ENCODE measurements around the gene CBFA2T3. TPM values are rescaled to one million over a fixed set of nuclear protein-coding genes. Genes with fewer than 3 reads are reported as not detected.

The CBFA2T3 gene
- total RNA-seq, 1 donor from 2014 or later = 10.1 TPM

DNA sequence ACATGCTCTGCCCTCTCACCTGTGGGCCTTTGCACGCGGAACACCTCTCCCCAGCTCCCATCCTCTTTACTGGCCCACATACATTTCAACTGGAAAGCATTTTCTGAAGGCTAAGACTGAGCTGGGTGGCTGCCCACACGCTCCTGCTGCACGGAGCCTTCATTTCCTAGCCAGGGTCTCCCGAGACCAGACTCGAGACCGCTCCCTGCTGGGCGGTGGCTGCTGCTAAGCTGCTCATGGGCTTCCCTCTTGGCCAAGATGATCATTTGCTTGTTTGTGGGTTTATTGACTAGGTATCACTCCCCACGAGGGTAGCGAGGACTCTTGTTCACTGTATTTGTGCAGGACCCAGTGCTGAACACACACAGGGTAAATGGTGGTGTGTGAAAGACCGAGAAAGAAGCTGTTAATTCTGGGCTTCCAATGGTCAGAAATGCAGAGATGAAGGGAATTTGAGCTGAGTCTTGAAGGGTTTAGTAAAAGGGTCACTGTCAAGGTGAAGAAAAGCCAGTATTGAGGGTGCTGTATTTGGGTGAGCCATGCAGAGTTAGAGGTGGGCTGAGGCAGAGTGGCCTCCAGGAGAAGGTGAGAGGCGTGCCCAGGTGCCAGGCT lies 119.2 kb downstream of the CBFA2T3 start:
- H3K9me3 Mint-ChIP-seq = no peaks in the 10 kb centered on the region
- H3K27ac Mint-ChIP-seq = peak overlapping the region; percentile 99
- H3K36me3 Mint-ChIP-seq = peaks cover 11% of the 10 kb centered on the region
- DNase-seq (ENCODE audit: low spot score in 2 of 2, unreplicated experiment in 2 of 2) = peak; percentile 62 to 79
- H3K4me1 Mint-ChIP-seq = peaks cover 14% of the 10 kb centered on the region
- peak overlapping the region; percentile 89 for H3K4me3 Mint-ChIP-seq
- TF ChIP-seq, protein P1, sequence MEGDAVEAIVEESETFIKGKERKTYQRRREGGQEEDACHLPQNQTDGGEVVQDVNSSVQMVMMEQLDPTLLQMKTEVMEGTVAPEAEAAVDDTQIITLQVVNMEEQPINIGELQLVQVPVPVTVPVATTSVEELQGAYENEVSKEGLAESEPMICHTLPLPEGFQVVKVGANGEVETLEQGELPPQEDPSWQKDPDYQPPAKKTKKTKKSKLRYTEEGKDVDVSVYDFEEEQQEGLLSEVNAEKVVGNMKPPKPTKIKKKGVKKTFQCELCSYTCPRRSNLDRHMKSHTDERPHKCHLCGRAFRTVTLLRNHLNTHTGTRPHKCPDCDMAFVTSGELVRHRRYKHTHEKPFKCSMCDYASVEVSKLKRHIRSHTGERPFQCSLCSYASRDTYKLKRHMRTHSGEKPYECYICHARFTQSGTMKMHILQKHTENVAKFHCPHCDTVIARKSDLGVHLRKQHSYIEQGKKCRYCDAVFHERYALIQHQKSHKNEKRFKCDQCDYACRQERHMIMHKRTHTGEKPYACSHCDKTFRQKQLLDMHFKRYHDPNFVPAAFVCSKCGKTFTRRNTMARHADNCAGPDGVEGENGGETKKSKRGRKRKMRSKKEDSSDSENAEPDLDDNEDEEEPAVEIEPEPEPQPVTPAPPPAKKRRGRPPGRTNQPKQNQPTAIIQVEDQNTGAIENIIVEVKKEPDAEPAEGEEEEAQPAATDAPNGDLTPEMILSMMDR (IDR thresholded peaks at IDR 0.05; ENCODE audit: unreplicated experiment) = peak; percentile 36
- H3K27me3 Mint-ChIP-seq (ENCODE audit: low read depth) = no peaks in the 10 kb centered on the region

DNA sequence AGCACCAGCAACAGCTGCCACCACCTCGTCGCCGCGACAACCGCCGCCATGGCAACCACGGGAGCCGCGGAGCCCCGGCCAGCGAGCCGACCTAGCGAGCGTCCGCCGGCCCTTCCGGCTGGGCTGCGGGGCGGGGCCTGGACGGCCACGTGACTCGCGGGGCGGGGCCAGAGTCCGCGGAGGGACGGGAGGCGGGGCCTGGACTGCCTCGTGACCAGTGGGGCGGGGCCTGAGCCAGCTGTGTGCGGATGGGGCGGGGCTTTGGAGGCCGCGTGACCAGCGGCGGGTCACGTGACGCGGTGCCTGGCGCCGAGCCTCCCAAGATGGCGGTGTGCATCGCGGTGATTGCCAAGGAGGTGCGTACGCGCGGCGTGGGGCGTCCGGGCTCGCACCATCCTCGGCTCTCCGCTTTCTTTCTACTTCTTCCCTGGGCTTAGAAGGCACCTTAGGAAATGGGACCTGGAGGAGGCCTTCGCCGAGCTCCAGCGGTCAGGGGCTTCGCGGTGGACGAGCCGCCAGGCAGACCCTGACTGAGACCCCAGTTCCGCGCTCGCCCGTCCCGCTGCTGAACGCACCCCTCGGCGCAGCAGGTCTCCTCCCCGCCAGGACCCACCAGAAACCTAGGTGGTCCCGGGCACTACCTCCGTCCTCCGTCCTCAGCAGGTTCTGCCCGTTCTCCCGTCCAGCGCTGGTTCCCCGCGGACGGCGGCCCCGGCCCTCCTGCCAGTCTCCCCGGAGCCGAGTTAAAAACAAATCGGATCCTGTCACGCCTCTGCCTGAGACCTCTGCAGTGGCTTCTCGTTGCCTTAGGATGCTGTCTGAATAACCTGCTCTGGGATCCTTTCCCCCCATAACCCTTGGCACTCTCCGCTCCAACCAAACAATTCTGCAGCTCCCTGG lies 119.9 kb downstream of the CBFA2T3 start, which contains the start of the genes GALNS and TRAPPC2L:
TSS of gene GALNS (minus strand) at position 120 of the 900 bp plus-strand sequence. CDS start at position 50, 70 bp downstream.
TSS of gene TRAPPC2L (plus strand) at position 300 of the 900 bp plus-strand sequence. CDS start at position 324, 24 bp downstream.
- Mint-ChIP-seq H3K36me3 (peaks cover 7% of the 10 kb centered on the region), H3K4me1 (peaks cover 14% of the 10 kb centered on the region), H3K27me3 (ENCODE audit: low read depth) (no peaks in the 10 kb centered on the region), H3K4me3 (peak within 1 kb of the TSS; percentile 89), H3K27ac (peak within 1 kb of the TSS; percentile 99), H3K9me3 (no peaks in the 10 kb centered on the region)
- peak; percentile 100 for DNase-seq (ENCODE audit: low spot score in 2 of 2, unreplicated experiment in 2 of 2)
- TF ChIP-seq, protein P1 (IDR thresholded peaks at IDR 0.05; ENCODE audit: unreplicated experiment) = no peak

DNA sequence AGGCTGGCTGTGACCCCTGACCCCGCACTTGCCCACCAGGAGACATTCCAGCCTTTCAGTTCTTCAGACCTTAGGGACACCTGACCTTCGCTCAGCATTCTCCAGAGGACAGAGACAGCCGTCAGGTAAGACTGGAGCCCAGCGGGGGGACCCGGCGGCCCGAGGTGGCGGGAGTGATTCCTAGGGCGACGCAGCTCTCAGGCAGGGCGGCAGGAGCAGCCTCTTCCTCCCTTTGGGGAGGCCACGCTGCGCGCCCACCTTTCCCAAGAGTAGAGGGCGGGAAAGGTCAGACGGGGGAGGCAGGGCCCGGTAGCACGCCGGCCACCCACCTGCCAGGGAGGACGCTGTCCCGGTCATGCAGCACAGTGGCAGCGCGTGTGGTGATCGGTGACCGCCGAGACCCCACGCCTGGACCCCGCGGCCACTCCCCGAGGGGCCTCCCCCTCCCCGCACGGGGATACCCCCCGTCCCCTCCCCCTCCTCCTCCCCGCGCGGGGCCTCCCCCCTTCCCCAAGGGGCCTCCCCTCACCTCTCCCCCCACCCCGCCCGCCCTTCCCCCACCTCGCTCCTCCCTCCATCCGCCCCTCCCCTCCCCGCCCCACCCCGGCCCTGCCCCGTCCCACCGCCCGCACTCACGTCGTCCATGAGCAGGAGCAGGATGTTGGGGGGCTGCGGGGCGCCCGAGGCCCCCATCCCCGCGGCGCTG lies 120.7 kb downstream of the CBFA2T3 start:
- Mint-ChIP-seq H3K27me3 (ENCODE audit: low read depth) (no peaks in the 10 kb centered on the region), H3K9me3 (no peaks in the 10 kb centered on the region), H3K4me3 (peak overlapping the region; percentile 89), H3K4me1 (peaks cover 14% of the 10 kb centered on the region), H3K27ac (no peak overlapping the region), H3K36me3 (peaks cover 8% of the 10 kb centered on the region)
- TF ChIP-seq, protein P1 (IDR thresholded peaks at IDR 0.05; ENCODE audit: unreplicated experiment) = no peak
- no peak for DNase-seq (ENCODE audit: low spot score in 2 of 2, unreplicated experiment in 2 of 2)

DNA sequence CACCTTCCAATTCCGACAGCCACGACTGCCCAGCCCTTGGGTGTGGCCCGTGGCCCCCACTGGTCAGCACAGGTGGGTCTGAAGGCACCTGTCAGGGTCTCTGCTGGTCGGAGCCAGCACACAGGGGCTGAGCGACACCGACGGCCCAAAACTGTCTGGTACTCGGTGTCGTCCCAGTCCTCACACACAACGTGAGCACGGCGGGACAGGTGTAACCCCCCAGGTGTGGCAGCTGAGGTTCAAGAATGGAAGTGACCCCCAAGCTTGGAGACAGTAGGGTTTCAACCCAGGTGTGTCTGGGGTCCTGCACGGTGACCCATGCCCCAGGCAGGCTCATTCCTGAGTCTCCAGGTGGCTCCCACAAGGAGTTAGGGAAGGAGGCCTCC lies 121.3 kb downstream of the CBFA2T3 start:
- Mint-ChIP-seq H3K27ac (no peak overlapping the region), H3K36me3 (peaks cover 4% of the 10 kb centered on the region)
- TF ChIP-seq, protein P1 (IDR thresholded peaks at IDR 0.05; ENCODE audit: unreplicated experiment) = no peak

DNA sequence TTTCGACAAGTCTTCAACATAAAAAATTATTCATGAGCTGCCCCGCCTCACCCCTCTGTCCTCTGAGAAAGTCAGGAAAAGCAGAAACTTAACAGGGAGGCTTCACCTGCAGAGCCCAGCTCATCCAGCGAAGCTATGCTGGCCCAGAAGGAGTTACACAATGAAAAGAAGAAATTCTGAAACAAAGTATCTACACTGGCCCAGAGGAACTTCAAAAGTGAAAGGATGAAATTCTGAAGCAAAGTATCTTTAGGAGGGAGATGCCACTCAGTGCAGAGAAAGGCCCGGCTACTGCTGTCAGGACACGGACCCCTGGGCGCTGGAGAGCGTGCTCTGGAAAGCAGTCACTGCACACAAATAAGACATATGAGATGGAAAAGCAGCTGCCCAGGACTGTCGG lies 121.8 kb downstream of the CBFA2T3 start:
- TF ChIP-seq, protein P1 (IDR thresholded peaks at IDR 0.05; ENCODE audit: unreplicated experiment) = no peak
- DNase-seq (ENCODE audit: low spot score in 2 of 2, unreplicated experiment in 2 of 2) = no peak
- Mint-ChIP-seq H3K27ac (no peak overlapping the region), H3K9me3 (no peaks in the 10 kb centered on the region), H3K27me3 (ENCODE audit: low read depth) (no peaks in the 10 kb centered on the region), H3K4me1 (peaks cover 14% of the 10 kb centered on the region), H3K36me3 (peaks cover 2% of the 10 kb centered on the region), H3K4me3 (peak overlapping the region; percentile 63)

More for the DNA sequence above, 121.3 kb downstream of the CBFA2T3 start:
- H3K9me3 Mint-ChIP-seq = no peaks in the 10 kb centered on the region
- no peak for DNase-seq (ENCODE audit: low spot score in 2 of 2, unreplicated experiment in 2 of 2)
- no peaks in the 10 kb centered on the region for H3K27me3 Mint-ChIP-seq (ENCODE audit: low read depth)
- H3K4me1 Mint-ChIP-seq = peaks cover 14% of the 10 kb centered on the region
- H3K4me3 Mint-ChIP-seq = peak overlapping the region; percentile 68
